ENCODE results near the gene SLC30A2.

SLC30A2 gene

GRCh38 chr1:26023826-26024225, 22.1 kb downstream of the SLC30A2 start:
- no peak for DNase-seq (ENCODE audit: extremely low read depth in 1 of 2, low read depth in 1 of 2)

DNA sequence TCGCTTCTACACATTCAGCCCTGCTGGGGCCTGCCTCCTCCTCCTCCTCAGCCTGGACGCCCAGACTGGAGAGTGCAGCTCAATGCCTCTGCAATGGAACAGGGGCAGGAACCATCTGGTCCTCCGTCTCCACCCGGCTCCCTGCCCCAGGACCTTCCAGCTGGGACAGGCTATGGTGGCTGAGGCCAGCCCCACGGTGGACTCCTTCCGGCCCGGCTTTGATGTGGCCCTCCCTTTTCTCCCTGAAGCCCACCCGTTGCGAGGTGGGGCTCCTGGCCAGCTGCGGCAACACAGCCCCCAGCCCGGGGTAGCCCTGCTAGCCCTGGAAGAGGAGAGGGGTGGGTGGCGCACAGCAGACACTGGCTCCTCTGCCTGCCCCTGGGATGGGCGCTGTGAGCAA, 22.9 kb downstream of the SLC30A2 start:
- DNase-seq (ENCODE audit: extremely low read depth in 1 of 2, low read depth in 1 of 2): no peak

DNA sequence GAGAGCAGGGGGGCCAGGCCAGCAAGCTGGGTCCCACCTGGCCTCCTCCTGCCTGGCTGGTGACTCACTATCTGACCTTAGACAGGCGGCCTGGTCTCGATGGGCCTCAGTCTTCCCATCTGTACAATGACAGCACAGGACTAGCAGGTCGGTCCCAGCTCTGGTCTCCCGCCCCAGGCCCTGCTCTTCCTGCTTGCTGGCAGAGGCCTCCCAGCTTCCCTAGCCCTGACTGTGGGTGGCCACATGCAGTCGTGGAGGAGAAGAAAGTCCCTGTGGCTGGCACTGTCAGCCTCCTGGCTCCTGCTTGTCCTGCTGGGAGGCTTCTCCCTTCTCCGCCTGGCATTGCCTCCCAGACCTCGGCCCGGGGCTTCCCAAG, 23.5 kb downstream of the SLC30A2 start:
- no peak for DNase-seq (ENCODE audit: extremely low read depth in 1 of 2, low read depth in 1 of 2)

DNA sequence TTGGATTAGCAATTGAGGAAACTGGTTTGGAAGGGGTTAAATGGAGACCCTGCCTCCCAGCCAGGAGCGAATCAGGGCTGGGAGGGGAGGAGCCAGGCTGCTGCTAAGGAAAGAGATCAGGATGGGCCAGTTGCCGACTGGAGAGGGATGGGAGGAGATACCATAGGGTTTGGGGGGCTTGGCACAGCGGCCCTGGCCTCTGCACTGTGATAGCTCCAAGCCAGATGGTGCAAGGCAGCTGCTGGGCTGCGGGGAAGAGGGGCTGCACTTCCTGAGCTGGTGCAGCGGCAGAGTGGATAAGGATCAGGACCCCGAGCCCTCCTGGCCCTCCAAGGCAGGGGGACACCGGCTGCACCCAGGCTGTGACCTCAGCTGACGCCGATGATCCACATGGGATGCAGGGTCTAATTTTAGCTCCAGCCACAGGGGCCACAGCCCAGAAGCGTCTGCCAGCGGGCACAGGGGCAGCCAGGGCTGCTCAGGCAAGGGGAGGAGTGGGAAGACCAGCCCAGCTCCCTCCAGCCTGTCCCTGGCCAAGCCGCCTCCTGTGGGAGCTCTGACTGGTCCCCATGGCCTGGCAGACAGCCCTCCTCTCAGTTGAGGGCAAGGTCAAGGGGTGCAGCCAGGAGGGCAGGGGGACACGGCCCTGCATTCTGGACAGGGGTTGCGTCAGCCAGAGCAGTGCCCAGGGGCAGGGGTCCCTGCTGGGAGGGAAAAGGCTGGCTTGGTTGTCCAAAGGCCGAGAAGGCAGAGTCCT, 24.1 kb downstream of the SLC30A2 start, which contains the start of gene EXTL1:
Gene EXTL1 (plus strand): TSS at position 129 of the 757 bp plus-strand sequence. CDS start 872 bp downstream, outside the sequence.
- no peak for DNase-seq (ENCODE audit: extremely low read depth in 1 of 2, low read depth in 1 of 2)

DNA sequence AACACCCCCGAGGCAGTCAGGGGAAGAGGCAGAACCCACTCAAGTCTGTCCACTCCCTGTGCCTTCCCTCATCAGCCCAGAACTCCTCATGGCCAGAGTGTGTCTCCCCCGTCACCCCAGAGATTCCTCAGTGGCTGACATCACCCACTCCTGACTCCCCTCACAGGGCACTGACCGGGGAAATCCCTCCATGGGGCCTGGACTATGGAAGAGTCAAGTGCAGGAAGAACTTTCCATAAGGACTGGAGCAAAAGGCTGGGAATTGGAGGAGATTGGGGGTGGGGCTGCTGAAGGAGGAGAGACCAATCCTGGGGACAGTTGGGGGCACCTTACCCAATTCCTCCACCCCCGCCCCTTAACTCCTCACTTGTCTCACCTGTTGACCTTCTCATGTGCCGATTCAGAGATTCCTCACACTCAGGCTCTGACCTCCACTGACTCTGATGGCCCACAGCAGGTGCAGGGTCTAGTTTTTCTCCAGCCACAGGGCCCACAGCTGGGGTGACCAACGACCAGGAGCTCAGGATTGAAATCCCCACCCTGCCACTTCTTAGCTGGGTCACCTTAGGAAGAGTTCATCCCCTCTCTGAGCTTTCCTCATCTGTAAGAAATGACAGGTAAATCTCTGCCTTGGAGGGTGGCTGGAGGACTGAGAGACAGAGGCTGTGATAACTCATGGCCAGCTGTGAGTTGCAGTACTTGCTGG, 24.8 kb downstream of the SLC30A2 start:
- DNase-seq (ENCODE audit: extremely low read depth in 1 of 2, low read depth in 1 of 2): no peak

- no peak for DNase-seq (ENCODE audit: extremely low read depth in 1 of 2, low read depth in 1 of 2)
Observed at GRCh38 chr1:26020330-26020768, 25.6 kb downstream of the SLC30A2 start.

GRCh38 chr1:26019641-26020315, 26.1 kb downstream of the SLC30A2 start:
- DNase-seq (ENCODE audit: extremely low read depth in 1 of 2, low read depth in 1 of 2): no peak

DNA sequence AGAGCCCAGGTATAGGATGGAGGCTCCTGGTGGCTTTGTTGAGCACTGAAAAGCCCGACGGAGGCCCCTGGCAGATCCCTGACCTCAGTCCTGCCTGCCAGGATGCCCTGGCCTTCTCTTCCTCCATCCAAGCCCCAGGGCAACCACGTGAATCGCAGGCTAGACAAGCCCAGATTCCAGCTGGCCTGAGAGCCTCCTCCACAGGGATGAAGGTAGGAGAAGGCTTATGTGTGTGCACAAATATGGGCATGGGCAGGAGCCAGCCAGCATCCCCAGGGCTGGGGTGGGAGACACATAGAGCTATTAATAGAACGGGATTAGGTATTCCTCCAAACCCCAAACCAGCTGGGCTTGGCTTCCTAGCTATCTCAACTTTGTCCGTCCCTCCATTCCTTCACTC, 28.3 kb downstream of the SLC30A2 start:
- DNase-seq (ENCODE audit: extremely low read depth in 1 of 2, low read depth in 1 of 2): no peak

- DNase-seq (ENCODE audit: extremely low read depth in 1 of 2, low read depth in 1 of 2): no peak
Observed at GRCh38 chr1:26016953-26017545, 28.9 kb downstream of the SLC30A2 start.

- DNase-seq (ENCODE audit: extremely low read depth in 1 of 2, low read depth in 1 of 2): no peak
Observed at GRCh38 chr1:26016258-26016952, 29.5 kb downstream of the SLC30A2 start.

DNA sequence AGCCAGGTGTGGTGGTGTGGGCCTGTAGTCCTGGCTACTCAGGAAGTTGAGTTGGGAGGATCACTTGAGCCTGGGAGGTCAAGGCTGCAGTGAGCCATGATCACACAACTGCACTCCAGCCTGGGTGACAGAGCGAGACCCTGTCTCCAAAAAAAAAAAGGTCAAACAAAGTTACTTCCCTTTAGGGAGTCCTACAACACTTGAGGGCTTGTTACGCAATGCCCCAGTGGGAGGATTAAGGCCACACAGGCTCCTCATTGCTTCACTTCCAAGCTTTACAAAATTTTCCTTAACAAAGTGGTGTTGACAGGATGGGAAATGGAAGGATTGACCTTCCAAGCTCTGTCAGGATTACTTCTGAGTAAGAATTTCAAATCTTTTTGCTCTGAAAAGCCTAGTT, 30.6 kb downstream of the SLC30A2 start:
- DNase-seq (ENCODE audit: extremely low read depth in 1 of 2, low read depth in 1 of 2): no peak

- no peak for DNase-seq (ENCODE audit: extremely low read depth in 1 of 2, low read depth in 1 of 2)
Observed at GRCh38 chr1:26014179-26014578, 31.7 kb downstream of the SLC30A2 start.

DNA sequence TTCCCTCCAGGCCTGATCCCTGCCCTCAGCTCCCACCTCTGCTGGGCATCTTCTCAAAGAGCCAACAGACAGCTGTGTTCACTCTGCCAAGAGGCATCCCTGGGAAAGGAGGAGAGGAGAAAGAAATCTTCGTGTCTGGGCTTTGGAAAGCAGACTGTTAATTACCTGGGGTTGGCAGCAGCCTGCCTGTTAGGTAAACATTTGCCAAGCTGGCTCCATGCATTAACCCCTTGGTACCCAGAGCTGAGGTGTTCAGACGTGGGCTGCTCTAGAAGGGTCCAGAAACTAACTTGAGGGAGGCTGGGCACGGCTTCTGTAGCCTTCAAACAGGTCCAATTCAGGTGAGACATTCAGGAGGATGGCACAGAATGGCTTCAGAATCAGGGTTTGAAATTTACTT, 33.1 kb downstream of the SLC30A2 start:
- DNase-seq (ENCODE audit: extremely low read depth in 1 of 2, low read depth in 1 of 2): no peak

GRCh38 chr1:26010825-26011224, 35.1 kb downstream of the SLC30A2 start:
- DNase-seq (ENCODE audit: extremely low read depth in 1 of 2, low read depth in 1 of 2): no peak

- DNase-seq (ENCODE audit: extremely low read depth in 1 of 2, low read depth in 1 of 2): no peak
Observed at GRCh38 chr1:26009796-26010447, 36.0 kb downstream of the SLC30A2 start.

GRCh38 chr1:26006710-26007109, 39.2 kb downstream of the SLC30A2 start:
- DNase-seq (ENCODE audit: extremely low read depth in 1 of 2, low read depth in 1 of 2): no peak

DNA sequence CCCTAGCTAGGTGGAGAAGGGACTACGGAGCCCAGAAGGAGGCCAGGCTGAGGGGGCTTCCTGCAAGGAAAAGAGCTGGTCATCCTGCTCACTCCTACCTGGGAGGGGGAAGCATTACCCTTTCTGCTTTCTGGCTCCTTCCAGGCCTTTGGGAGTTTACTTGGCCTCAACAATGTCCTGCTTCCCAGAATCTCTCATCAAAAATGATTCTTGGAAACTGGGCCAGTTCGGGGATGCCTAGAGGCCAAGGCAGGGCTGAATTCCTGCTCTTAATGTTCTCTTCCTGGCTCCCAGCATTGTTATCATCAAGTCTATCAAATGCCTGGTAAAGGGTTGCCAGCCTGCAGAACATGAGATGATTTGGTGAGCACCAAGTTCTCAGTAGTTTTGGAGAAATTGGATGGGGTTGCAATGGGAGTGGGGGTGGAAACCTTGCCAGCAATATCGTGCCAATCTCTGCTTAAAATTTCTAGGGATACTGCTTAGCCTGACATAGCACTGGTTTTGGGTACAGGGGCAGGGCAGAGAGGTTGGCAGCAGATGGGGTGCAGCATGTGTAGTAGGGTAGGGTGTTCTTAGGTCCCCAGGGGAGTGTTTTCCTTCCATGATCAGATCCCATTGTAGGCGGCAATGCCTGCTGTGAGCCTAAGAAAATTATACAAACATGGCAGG, 40.3 kb downstream of the SLC30A2 start:
- DNase-seq (ENCODE audit: extremely low read depth in 1 of 2, low read depth in 1 of 2): no peak

DNA sequence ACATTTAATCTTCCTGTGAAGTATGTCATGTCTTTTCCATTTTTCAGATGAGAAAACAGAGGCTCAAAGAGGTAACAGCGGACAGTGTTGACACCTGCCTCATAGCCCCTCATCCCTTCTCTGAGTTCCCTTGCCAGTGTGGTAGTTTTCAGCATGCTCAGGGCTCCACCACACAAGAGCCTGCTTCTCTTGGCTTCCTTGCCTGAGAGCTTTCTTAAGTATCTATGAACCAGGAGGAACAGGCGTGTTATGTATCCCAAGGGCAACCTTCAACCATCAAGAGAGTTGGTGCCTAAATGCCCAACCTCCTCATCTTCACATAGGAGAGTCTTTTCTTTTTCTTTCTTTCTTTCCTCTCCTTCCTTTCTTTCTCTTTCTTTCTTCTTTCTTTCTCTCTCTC, 42.2 kb downstream of the SLC30A2 start:
- DNase-seq (ENCODE audit: extremely low read depth in 1 of 2, low read depth in 1 of 2): no peak

DNA sequence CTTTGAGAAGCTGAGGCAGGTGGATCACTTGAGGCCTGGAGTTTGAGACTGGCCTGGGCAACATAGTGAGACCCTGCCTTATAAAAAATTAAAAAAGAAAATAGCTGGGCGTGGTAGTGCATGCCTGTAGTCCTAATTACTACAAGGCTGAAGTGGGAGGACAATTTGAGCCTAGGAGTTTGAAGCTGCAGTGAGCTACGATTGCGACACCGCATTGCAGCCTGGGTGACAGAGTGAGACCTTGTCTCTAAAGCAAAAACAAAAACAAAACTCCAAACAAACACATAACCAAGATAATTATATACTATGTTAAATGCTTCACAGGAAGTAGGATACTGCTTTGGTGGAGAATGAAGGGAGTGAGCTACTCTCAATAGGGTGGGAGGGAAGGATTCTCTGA, 42.7 kb downstream of the SLC30A2 start:
- DNase-seq (ENCODE audit: extremely low read depth in 1 of 2, low read depth in 1 of 2): no peak
